ENCODE results near the gene SHISAL2A. TPM values are rescaled to one million over a fixed set of nuclear protein-coding genes. Genes with fewer than 3 reads are reported as not detected.

SHISAL2A gene
- total RNA-seq, 1 experiment from 2014 or later, result 0.90 TPM

DNA sequence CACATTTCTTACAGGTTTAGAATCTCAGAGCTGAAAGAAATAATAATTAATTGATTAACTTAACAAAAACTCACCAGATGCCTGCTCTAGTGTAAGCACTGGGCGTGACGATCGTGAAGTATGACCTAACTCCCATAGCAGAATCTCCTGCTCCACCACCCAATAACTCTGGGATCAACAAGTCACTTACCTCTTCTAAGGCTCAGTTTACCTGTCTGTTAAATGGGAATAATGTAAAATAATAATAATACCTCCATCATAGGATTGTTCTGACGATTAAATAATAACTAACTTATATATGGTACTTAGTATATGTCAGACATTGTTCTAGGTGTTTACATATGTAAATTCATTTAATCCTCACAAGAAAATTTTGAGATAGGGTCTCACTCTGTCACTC, 40.5 kb downstream of the SHISAL2A start:
- no peaks in the 10 kb centered on the region for H3K36me3 Mint-ChIP-seq (ENCODE audit: insufficient read depth in 1 of 3, low read depth in 3 of 3)
- Histone ChIP-seq H3K9me3 (ENCODE audit: control insufficient read depth, low read depth, low read length) (no peaks in the 10 kb centered on the region), H3K4ac (ENCODE audit: low read depth, low read length) (no peak overlapping the region), H2AK5ac (ENCODE audit: insufficient read length, low read length) (no peak overlapping the region), H3K23me2 (ENCODE audit: insufficient read length, low read depth, low read length, poor library complexity, severe bottlenecking) (no peaks in the 10 kb centered on the region), H3K23ac (ENCODE audit: insufficient read length, low read depth, low read length) (no peak overlapping the region), H3K14ac (ENCODE audit: insufficient read depth, low read length) (no peak overlapping the region), H4K20me1 (ENCODE audit: control insufficient read depth, insufficient read depth, insufficient read length) (no peaks in the 10 kb centered on the region), H4K8ac (replicated peaks; ENCODE audit: insufficient read length, low read depth, low read length) (no peak overlapping the region), H4K5ac (ENCODE audit: insufficient read length, low read depth, low read length) (no peak overlapping the region), H4K91ac (ENCODE audit: insufficient read length, low read depth, low read length) (no peak overlapping the region), H3K18ac (ENCODE audit: insufficient read length, low read depth, low read length) (no peak overlapping the region), H2BK15ac (ENCODE audit: low read depth, low read length) (no peak overlapping the region), H2BK12ac (ENCODE audit: insufficient read length, low read depth, low read length) (no peak overlapping the region), H3K56ac (ENCODE audit: insufficient read length, low read depth, low read length) (no peak overlapping the region), H3T11ph (ENCODE audit: low read length) (no peak overlapping the region), H3K4me1 (ENCODE audit: insufficient read depth, low read length) (no peaks in the 10 kb centered on the region), H3K4me2 (ENCODE audit: insufficient read depth, insufficient read length, low read length) (no peak overlapping the region), H2BK5ac (ENCODE audit: insufficient read length, low read length) (no peak overlapping the region), H3K79me2 (ENCODE audit: insufficient read depth, low read length) (no peaks in the 10 kb centered on the region), H3K27ac (ENCODE audit: insufficient read length, low read depth, low read length) (no peak overlapping the region), H3K9ac (ENCODE audit: extremely low read depth, insufficient read length, low read length) (no peak overlapping the region), H3K27me3 (ENCODE audit: insufficient read depth, low read length) (no peaks in the 10 kb centered on the region), H2BK120ac (ENCODE audit: low read depth, low read length, poor library complexity, severe bottlenecking) (no peak overlapping the region), H3K79me1 (ENCODE audit: insufficient read depth, low read depth, low read length, poor library complexity, severe bottlenecking) (no peaks in the 10 kb centered on the region), H2BK20ac (ENCODE audit: low read depth, low read length, poor library complexity, severe bottlenecking) (no peak overlapping the region), H2AFZ (ENCODE audit: low read length) (no peak overlapping the region)
- no peaks in the 10 kb centered on the region for H3K27me3 Mint-ChIP-seq (ENCODE audit: low read depth)
- H3K4me3 Mint-ChIP-seq, result no peak overlapping the region
- peaks cover 11% of the 10 kb centered on the region in 2 experiments for H3K4me1 Mint-ChIP-seq
- no peak for TF ChIP-seq CTCF (conservative IDR thresholded peaks at IDR 0.05)
- no CpG with 5 or more reads among the region's 4 CpGs for WGBS (ENCODE audit: extremely low coverage, insufficient read length, low lambda C conversion rate)
- no peak for DNase-seq
- H3K27ac Mint-ChIP-seq, result no peak overlapping the region
- H3K9me3 Mint-ChIP-seq, result no peaks in the 10 kb centered on the region

Data from H9 (cell line).